Lung (tissue), 12 donors: Measurements from ENCODE around the gene ONECUT1. TPM values are rescaled to one million over a fixed set of nuclear protein-coding genes. Genes with fewer than 3 reads are reported as not detected.

Experiments
- ATAC-seq: fragments of 200-7000 bp; cut with Tn5 transposase; one replicate; pipeline ENCODE4 v1.9.1; 2020; ENCODE audit warnings: moderate number of reproducible peaks; ENCODE audit not compliant: insufficient read depth, low FRiP score
- DNase-seq, 3 donors: peaks; one replicate each; pipeline ENCODE4 v3.0.0-alpha.2; 2013 to 2017
- H3K27ac ChIP-seq, 2 donors: one replicate each; pipeline ENCODE4 v1.5.1; 2013; ENCODE audit warnings: mild to moderate bottlenecking in 2 of 2, moderate library complexity in 2 of 2, control low read depth in 1 of 2, inconsistent platforms in 1 of 2, low read depth in 1 of 2, low read length in 1 of 2
- H3K27me3 ChIP-seq, 3 donors: one replicate each; pipeline ENCODE4 v1.5.1; 2013; ENCODE audit warnings: low read length in 2 of 3; ENCODE audit not compliant: control insufficient read depth in 3 of 3, insufficient read depth in 3 of 3
- H3K36me3 ChIP-seq, 4 donors: one replicate each; pipeline ENCODE4 v1.5.1; 2013; ENCODE audit warnings: low read length in 4 of 4, mild to moderate bottlenecking in 1 of 4, moderate library complexity in 1 of 4; ENCODE audit not compliant: control insufficient read depth in 4 of 4, insufficient read depth in 4 of 4
- H3K4me1 ChIP-seq, 5 donors: one replicate each; pipeline ENCODE4 v1.5.1; 2013; ENCODE audit warnings: low read length in 5 of 5, mild to moderate bottlenecking in 2 of 5, moderate library complexity in 1 of 5; ENCODE audit not compliant: control insufficient read depth in 5 of 5, insufficient read depth in 5 of 5
- H3K4me3 ChIP-seq: one replicate; pipeline ENCODE4 v1.5.1; 2013; ENCODE audit warnings: mild to moderate bottlenecking, control low read depth, moderate library complexity
- H3K9ac ChIP-seq, 2 donors: one replicate each; pipeline ENCODE4 v1.5.1; 2013; ENCODE audit warnings: low read length in 2 of 2, control low read depth in 1 of 2; ENCODE audit not compliant: insufficient read depth in 1 of 2
- H3K9me3 ChIP-seq, 4 donors: one replicate each; pipeline ENCODE4 v1.5.1; 2013; ENCODE audit warnings: low read length in 3 of 4, mild to moderate bottlenecking in 1 of 4, moderate library complexity in 1 of 4; ENCODE audit not compliant: control insufficient read depth in 4 of 4, insufficient read depth in 3 of 4
- WGBS, 2 donors: extraction: QIAGEN DNeasy Blood & Tissue Kit; methylation state at CpG; one replicate each; pipeline ENCODE4 v1.1.7; 2013; 5-methylcytosine and 5-hydroxymethylcytosine counted together
- polyA plus RNA-seq, 2 donors: library from polyadenylated mRNA; stranded (reverse); fragments of 200-250 nt; gene quantifications; one replicate each; pipeline ENCODE4 v1.2.1, GENCODE V29; 2013
- total RNA-seq, 2 donors: library from RNA; depleted of rRNA in 1 of 2; stranded (reverse); fragments of >200 nt in 1 of 2; gene quantifications; one replicate each; pipeline ENCODE4 v1.2.1, GENCODE V29; 2014 to 2021
- TF ChIP-seq, protein P1 (sequence below): IDR thresholded peaks from 2 replicates; pipeline ENCODE4 v1.5.1; 2012; ENCODE audit warnings: mild to moderate bottlenecking; ENCODE audit errors: control extremely low read depth, extremely low read depth
- donor health status: control.
- donor health status: control.
- donor health status: Bipolar disorder and iron deficiency.
- donor health status: healthy.
- donor health status: DM: yes; HTN: yes; CAD: no.

ONECUT1 gene
- total and polyA plus RNA-seq, 4 donors: 0.18 TPM; not detected in 3

DNA sequence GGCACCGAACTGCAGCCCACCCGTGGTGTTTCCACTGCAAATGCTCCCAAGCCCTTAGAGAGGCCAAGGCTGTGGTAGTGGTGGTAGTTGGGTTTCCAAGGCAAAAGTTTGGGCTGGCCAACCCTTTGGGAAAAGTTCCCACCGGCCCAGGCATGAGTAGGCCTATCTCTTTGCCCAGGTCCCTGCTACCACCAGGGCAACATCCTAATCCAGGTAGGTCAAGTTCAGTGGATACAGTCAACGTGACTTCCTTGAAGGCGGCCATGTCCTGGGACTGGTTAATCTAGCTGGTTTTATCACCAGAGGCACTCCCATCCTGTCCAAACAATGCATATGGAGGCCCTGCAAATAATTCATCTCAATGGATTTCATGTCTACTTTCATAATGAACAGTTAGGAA, 1.6 kb upstream of the ONECUT1 start:
- Histone ChIP-seq H3K9ac (no peak overlapping the region), H3K27ac (no peak overlapping the region), H3K4me3 (no peak overlapping the region), H3K27me3 (peaks cover 14 to 95% (median 86%) of the 10 kb centered on the region in 3 donors), H3K4me1 (peaks cover 0 to 18% (median 6%) of the 10 kb centered on the region in 5 donors), H3K9me3 (peaks cover 0 to 15% (median 0%) of the 10 kb centered on the region in 4 donors), H3K36me3 (no peaks in the 10 kb centered on the region)
- TF ChIP-seq, protein P1, sequence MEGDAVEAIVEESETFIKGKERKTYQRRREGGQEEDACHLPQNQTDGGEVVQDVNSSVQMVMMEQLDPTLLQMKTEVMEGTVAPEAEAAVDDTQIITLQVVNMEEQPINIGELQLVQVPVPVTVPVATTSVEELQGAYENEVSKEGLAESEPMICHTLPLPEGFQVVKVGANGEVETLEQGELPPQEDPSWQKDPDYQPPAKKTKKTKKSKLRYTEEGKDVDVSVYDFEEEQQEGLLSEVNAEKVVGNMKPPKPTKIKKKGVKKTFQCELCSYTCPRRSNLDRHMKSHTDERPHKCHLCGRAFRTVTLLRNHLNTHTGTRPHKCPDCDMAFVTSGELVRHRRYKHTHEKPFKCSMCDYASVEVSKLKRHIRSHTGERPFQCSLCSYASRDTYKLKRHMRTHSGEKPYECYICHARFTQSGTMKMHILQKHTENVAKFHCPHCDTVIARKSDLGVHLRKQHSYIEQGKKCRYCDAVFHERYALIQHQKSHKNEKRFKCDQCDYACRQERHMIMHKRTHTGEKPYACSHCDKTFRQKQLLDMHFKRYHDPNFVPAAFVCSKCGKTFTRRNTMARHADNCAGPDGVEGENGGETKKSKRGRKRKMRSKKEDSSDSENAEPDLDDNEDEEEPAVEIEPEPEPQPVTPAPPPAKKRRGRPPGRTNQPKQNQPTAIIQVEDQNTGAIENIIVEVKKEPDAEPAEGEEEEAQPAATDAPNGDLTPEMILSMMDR: no peak
- WGBS, 2 donors: 52 to 57% methylated on average over 5 of the region's 5 CpGs
- ATAC-seq (no peak), DNase-seq (no peak)

DNA sequence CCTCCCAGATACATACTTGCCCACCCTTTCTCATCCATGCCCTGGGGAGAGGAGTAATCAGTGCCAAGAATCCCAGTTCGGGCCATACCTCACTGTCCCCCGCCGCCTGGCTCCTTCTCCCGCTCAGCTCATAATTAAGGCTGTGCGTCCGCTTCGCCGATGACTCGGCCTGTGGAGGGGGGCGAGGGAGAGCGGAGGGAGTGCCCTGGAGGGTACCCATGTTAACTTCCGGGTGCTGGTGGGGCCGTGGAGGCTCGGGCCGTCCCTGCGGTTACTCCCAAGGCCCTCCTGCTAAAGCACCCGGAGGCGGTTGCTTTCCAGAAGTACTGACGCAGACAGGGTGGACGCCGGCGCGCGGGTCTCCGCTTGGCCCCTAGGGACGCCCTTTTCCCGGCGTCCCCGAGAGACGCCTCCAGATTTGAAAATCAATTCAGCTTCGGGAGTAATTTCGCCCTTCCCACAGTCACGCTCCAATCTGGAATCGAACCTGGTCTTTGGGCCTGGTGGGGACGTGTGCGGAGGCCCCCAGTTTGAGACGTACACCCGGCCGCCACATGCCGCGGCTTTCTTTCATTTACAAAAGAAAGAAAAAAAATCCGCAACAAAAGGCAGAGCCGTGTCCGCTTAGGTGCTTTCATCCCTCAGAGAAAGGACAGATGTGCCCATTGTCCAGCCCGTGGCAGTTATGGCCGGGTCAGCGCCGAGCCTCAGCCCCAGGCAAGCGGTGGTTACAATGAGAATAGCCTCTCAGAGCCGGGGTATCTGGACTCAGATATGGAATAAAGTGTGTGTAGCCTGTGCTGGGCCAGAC, 1.0 kb upstream of the ONECUT1 start:
- TF ChIP-seq, protein P1: no peak
- no peak overlapping the region for H3K9ac ChIP-seq
- DNase-seq (peak in 2 of 3 donors; percentile 26 to 28), ATAC-seq (no peak)
- H3K9me3 ChIP-seq: peaks cover 0 to 14% (median 0%) of the 10 kb centered on the region in 4 donors
- peaks cover 14 to 95% (median 86%) of the 10 kb centered on the region in 3 donors for H3K27me3 ChIP-seq
- H3K27ac ChIP-seq: no peak overlapping the region
- no peak overlapping the region for H3K4me3 ChIP-seq
- peaks cover 0 to 18% (median 6%) of the 10 kb centered on the region in 5 donors for H3K4me1 ChIP-seq
- no peaks in the 10 kb centered on the region for H3K36me3 ChIP-seq
- 8 to 12% methylated on average over 50 of the region's 50 CpGs for WGBS, 2 donors

DNA sequence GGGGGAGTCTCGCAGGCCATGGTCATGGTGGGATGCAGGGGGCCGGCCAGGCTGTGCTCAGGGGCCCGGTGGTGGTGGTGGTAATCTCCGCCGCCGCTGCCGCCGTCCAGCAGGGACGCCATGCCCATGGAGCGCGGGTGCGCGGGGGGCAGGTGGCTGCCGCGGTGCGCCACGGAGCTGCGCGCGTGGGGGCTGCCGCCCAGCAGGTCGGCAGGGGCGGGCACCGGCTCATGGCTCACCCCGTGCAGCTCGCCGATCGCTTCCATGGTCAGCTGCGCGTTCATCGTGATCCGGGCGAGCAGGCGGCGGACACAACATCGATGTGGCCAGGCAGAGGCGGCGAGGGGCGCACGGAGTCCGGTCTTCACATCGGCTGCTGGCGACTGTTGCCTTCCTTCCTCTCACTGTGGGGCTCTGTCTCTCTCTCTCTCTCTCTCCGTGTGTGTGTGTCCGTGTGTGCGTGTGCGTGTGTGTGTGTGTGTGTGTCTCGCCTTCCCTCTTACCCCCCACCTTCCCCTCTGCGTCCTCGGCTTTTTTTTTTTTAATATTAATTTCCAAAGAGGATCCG, 451 bp downstream of the ONECUT1 start:
- ATAC-seq: no peak
- WGBS, 2 donors: 1 to 3% methylated on average over 17 to 51 of the region's 51 CpGs
- Histone ChIP-seq H3K27ac (no peak overlapping the region), H3K9me3 (peaks cover 0 to 12% (median 0%) of the 10 kb centered on the region in 4 donors), H3K9ac (no peak overlapping the region), H3K4me3 (peak overlapping the region; percentile 26), H3K27me3 (peaks cover 15 to 93% (median 85%) of the 10 kb centered on the region in 3 donors), H3K4me1 (peaks cover 0 to 18% (median 10%) of the 10 kb centered on the region in 5 donors), H3K36me3 (no peaks in the 10 kb centered on the region)
- DNase-seq: peak in 2 of 3 donors; percentile 30 to 43
- TF ChIP-seq, protein P1: no peak
